Activated T-cell treated with anti-CD3 and anti-CD28 coated beads, Interleukin-2, amount 50 U/mL, for 24 hours (primary cell): ENCODE measurements around the gene SYT13.

Experiments
- DNase-seq: peaks from one replicate; pipeline ENCODE4 v3.0.0-alpha.2; 2020
- H3K27ac Mint-ChIP-seq: 2 replicates; pipeline ENCODE4 v1.8.0; 2020; ENCODE audit warnings: mild to moderate bottlenecking, mixed read lengths
- H3K27me3 Mint-ChIP-seq: 2 replicates; pipeline ENCODE4 v1.8.0; 2020; ENCODE audit warnings: mixed read lengths
- H3K36me3 Mint-ChIP-seq: 2 replicates; pipeline ENCODE4 v1.8.0; 2020; ENCODE audit warnings: low read depth, mixed read lengths
- H3K4me1 Mint-ChIP-seq: 2 replicates; pipeline ENCODE4 v1.8.0; 2020; ENCODE audit warnings: low read depth, mixed read lengths
- H3K4me3 Mint-ChIP-seq: 2 replicates; pipeline ENCODE4 v1.8.0; 2020; ENCODE audit warnings: mild to moderate bottlenecking, moderate library complexity, mixed read lengths
- H3K9me3 Mint-ChIP-seq: 2 replicates; pipeline ENCODE4 v1.8.0; 2020; ENCODE audit warnings: mixed read lengths

The SYT13 gene

DNA sequence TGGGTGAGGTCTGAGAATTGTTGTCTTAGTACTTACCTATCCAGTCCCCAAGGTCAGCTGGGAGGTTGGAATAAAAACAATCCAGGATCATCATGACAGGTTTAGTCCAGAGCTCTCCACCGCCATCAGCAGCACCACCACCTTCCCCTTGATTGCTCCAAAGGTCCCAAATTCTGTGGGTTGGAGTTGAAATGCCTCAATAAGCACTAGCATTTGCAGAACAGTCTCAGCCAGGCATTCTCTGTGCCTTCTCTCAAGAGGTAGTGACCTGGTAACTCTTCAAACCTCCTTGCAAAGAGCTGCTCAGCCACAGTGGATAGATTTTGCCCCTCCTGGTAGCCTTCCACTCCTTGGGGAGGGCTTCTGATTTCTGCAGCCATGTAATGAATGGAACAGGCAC is 70.1 kb downstream of the SYT13 start:
- peaks cover 11% of the 10 kb centered on the region for H3K36me3 Mint-ChIP-seq
- no peaks in the 10 kb centered on the region for H3K27me3 Mint-ChIP-seq
- no peak overlapping the region for H3K4me3 Mint-ChIP-seq
- no peaks in the 10 kb centered on the region for H3K9me3 Mint-ChIP-seq
- no peak overlapping the region for H3K27ac Mint-ChIP-seq
- H3K4me1 Mint-ChIP-seq: peaks cover 2% of the 10 kb centered on the region
- no peak for DNase-seq

DNA sequence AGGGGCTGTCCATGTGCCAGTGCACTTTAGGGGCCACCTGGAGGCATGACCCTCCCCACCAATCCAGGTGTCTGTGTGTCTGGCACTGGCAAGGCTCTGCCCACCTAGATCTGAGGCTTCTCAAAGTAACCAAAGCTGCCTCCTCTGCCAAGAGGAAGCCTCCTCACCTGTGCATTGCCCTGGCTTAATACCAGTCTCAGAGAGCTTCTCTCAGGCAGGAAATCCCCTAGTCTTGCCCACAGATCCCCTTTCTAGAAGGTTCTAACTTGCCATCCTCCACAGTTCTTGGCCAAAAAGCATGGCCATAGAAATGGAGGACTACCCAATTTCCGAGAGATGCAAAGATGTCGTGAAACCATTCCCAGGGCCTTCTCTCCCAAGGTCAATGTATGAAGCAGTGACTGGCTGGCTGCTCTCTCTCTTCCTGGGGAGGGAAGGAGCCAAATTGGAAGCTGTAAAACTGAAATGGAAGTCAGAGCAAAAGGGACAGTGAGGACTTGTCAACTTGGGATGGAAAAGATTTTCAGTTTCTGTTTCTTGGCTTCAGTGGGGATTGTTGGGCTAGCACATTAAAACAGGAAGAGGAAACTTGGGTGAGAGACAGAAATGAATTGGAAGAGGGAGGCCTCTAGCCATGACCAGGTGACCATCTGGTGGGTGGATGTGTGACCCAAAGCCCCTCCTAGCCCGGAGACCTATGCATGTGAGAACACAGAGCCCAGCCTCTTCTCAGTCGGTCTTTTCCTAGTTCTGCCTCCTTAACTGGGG is 70.9 kb downstream of the SYT13 start:
- peaks cover 2% of the 10 kb centered on the region for H3K4me1 Mint-ChIP-seq
- H3K9me3 Mint-ChIP-seq: no peaks in the 10 kb centered on the region
- H3K27me3 Mint-ChIP-seq: no peaks in the 10 kb centered on the region
- H3K27ac Mint-ChIP-seq: no peak overlapping the region
- no peak overlapping the region for H3K4me3 Mint-ChIP-seq
- DNase-seq: no peak
- H3K36me3 Mint-ChIP-seq: peaks cover 8% of the 10 kb centered on the region

DNA sequence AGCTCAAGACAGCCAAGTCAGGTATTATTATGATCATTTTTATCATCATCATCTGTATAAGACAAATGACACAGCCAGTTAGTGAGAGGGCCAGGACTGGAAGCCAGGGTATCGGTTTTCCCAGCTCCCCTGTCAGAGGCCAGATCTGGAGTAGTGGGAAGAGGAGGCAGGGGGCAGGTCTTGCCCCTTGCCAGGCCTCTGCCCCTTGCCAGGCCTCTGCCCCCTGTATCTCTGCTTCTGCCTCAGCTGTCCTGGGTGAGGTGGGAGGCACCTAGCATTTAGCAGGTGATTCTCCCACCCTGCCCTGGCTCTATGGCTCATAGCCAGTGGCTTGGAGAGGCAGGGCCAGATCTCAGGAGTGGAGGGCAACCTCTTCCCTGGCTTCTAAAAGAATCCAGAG is 72.4 kb downstream of the SYT13 start:
- H3K4me3 Mint-ChIP-seq: no peak overlapping the region
- no peak for DNase-seq
- H3K27ac Mint-ChIP-seq: no peak overlapping the region
- H3K27me3 Mint-ChIP-seq: no peaks in the 10 kb centered on the region
- H3K36me3 Mint-ChIP-seq: peaks cover 9% of the 10 kb centered on the region
- peaks cover 2% of the 10 kb centered on the region for H3K4me1 Mint-ChIP-seq
- no peaks in the 10 kb centered on the region for H3K9me3 Mint-ChIP-seq

DNA sequence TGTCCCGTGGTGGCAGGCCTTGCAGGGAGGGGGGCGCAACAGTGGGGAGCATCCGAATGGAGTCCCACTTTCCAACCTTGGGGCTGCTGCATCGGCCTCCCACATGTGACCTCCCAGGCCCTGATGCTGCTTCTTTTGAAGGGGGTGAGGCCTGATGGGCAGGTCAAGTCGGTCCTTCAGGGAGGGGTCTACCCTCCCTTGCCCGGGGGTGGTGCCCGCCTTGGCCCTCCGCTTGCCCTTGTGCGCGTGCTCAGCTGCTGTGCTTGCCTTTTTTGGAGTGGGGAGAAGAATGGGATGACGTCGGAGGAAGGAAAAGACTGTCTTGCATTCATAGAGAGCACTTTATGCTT is 72.8 kb downstream of the SYT13 start:
- H3K4me3 Mint-ChIP-seq: no peak overlapping the region
- no peak for DNase-seq
- H3K4me1 Mint-ChIP-seq: peaks cover 2% of the 10 kb centered on the region
- H3K27me3 Mint-ChIP-seq: no peaks in the 10 kb centered on the region
- no peak overlapping the region for H3K27ac Mint-ChIP-seq
- H3K36me3 Mint-ChIP-seq: peaks cover 9% of the 10 kb centered on the region
- H3K9me3 Mint-ChIP-seq: no peaks in the 10 kb centered on the region

DNA sequence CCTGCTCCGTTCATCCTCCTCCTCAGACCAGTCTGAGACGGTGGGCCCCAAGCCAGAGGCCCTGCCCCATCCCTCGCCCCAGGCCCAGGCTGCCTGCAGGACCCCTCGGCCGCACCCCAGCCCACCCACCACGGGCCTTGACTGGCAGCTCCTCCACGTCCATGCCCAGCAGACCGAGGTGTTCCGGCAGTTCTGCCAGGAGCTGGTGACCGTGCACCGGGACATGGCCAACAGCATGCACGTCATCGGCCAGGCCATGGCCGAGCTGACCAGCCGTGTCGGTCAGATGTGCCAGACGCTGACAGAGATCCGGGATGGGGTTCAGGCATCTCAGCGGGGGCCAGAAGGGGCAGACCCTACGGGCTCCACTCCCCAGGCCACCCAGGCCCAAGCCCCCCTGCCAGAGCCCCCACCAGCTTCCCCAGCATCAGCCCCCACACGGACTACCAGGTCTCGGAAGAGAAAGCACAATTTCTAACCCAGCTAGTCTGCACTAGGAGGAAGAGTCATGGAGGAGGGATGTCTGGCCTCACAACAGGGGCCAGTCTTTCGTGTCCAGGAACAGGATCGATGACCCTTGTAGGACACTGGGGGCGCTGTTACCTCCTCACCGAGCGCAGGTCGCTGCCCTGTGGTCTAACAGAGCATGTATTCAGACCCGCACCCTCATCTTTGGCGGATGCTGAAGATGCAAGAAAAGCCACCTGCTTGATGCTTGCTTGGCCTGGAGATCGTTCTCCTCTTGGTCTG is 73.4 kb downstream of the SYT13 start:
- Mint-ChIP-seq H3K27ac (no peak overlapping the region), H3K9me3 (no peaks in the 10 kb centered on the region), H3K4me3 (no peak overlapping the region), H3K27me3 (no peaks in the 10 kb centered on the region), H3K36me3 (peaks cover 9% of the 10 kb centered on the region), H3K4me1 (peaks cover 2% of the 10 kb centered on the region)
- no peak for DNase-seq

DNA sequence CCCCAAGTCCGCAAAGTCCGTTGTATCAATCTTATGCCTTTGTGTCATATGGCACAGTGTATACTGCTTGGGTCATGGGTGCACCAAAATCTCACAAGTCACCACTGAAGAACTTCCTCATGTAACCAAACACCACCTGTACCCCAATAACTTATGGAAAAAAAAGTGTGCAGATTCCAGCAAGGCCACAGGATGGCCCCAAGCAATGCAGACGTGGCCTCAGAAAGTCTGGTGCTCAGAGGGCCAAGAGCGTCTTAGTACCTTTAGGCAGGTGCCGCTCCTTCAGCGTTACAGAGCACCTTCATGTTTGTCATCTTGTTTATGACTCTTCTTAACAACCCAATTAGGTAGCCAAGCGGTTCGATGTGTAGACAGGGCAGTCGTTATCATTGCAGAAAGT is 74.4 kb downstream of the SYT13 start:
- H3K27ac Mint-ChIP-seq: no peak overlapping the region

DNA sequence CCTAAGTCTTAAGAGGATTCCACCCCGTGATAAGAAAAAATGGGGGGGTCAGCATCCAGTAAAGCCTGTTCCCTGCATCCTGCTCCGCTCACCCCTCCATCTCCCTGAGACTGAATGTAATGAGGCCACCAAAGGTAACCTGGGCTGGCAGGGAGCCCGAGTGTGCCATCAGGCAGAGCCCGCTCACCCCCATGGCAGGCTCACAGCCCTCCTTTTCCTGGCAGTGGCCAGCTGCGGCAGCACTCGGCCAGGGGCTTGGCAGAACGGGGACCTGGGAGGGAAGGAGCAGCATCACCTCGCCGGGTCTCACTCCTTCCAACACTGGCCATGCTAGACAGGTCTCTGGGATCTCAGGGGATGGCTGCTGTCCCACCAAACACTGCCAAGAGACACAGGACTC is 75.3 kb downstream of the SYT13 start:
- Mint-ChIP-seq H3K36me3 (peaks cover 9% of the 10 kb centered on the region), H3K27me3 (no peaks in the 10 kb centered on the region), H3K4me1 (peaks cover 2% of the 10 kb centered on the region), H3K9me3 (no peaks in the 10 kb centered on the region), H3K27ac (no peak overlapping the region), H3K4me3 (no peak overlapping the region)
- DNase-seq: no peak

More for the DNA sequence above, 74.4 kb downstream of the SYT13 start:
- no peaks in the 10 kb centered on the region for H3K27me3 Mint-ChIP-seq
- no peak overlapping the region for H3K4me3 Mint-ChIP-seq
- no peaks in the 10 kb centered on the region for H3K9me3 Mint-ChIP-seq
- peaks cover 9% of the 10 kb centered on the region for H3K36me3 Mint-ChIP-seq
- no peak for DNase-seq
- peaks cover 2% of the 10 kb centered on the region for H3K4me1 Mint-ChIP-seq

DNA sequence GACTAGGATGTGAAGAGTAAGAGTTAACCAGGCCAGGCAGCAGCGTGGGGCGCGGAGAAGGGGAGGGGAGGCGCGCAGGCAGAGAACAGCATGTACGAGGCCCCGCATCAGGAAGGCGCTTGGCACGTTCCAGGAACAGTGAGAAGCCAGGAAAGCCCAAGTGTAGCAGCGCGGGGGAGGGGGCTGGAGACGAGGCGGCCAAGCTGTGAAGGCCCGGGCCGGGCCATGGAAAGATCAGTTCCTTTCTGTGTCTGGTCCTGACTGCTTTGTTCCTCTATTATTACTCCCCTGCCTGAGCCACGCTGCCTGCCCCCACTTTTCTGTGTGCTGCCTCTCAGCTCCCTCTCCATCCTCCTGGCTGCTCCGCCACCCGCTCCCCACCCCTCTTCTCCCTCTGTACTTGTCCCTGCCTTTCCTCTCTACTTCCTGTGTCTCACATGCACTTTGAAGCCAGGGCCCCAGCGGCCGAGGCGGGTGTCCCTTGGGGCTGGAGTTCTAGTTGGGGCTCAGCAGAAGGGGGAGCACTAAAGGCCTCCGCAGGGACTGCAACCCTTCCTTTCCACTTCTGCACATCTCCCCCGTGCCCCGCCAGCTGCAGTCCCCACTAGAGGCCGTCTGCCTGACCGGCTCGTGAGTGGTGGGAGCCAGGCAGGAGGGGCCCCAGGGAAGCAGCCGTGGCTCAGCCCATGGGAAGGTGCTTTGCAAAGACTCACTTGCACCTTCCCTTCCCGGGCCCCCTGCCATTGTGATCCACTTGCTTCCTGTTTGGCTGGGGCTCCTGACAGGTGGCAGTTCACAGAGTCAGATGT is 76.0 kb downstream of the SYT13 start:
- Mint-ChIP-seq H3K4me3 (no peak overlapping the region), H3K4me1 (peaks cover under 1% of the 10 kb centered on the region), H3K36me3 (peaks cover 14% of the 10 kb centered on the region), H3K27me3 (no peaks in the 10 kb centered on the region), H3K9me3 (no peaks in the 10 kb centered on the region), H3K27ac (no peak overlapping the region)
- no peak for DNase-seq

DNA sequence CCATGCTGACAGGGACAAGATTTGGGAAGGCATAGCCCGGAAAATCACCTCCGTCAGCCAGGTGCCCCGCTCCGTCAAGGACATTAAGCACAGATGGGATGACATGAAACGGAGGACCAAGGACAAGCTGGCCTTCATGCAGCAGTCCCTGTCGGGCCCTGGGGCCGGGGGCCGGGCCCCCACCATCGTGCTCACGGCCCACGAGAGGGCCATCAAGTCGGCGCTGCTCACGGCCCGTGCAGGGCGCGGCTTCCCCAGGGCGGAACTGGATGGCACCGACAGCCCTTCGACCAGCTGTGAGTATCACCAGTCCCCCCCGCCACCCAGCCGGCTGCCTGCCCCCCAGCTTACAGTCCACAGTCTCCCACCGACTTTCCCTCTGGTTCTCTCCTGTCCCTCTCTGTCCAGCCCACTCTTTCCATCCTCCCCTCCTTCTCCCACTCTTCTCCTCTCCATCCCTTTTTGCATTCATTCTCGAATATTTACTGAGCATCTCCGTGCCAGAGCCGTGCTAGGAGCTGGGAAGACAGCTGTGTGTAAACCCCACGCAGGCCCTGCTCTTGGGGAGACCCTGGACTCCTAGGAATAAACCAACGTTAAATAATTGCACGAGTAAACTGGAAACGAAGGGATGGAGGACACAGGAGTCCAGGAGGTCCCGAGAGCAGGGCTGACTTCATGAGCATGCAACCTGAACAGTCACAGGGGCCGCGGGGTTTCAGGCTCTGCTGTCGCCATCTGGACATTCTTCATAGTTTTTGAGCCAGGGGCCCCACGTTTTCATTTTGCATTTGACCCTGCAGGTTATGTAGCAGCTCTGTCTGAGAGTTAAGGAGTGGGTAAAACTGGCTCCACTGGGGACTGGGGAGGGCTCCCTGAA is 76.9 kb downstream of the SYT13 start:
- DNase-seq: no peak
- Mint-ChIP-seq H3K36me3 (peaks cover 14% of the 10 kb centered on the region), H3K4me1 (no peaks in the 10 kb centered on the region), H3K27ac (no peak overlapping the region), H3K4me3 (no peak overlapping the region), H3K27me3 (no peaks in the 10 kb centered on the region), H3K9me3 (no peaks in the 10 kb centered on the region)

DNA sequence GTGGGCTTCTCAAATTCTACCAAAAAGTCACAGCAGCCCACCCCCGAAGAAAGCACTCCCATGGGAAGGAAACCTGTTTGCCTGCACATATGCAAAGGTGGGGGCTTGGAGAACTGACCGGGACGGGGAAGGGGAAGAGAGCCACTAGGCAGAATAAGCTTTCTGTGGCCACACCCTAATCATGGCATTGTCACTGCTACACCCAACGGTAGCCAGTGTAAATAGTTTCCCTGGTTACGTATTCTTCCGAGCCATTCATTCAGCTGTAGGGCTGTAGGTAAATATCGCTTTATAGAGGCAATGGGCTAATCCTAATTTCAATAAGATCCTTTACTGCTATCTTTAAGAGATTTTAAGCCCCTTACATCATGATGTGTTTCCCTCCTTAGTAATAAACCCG is 78.0 kb downstream of the SYT13 start:
- peaks cover 14% of the 10 kb centered on the region for H3K36me3 Mint-ChIP-seq
- H3K27ac Mint-ChIP-seq: no peak overlapping the region
- DNase-seq: no peak
- H3K4me1 Mint-ChIP-seq: no peaks in the 10 kb centered on the region
- H3K27me3 Mint-ChIP-seq: no peaks in the 10 kb centered on the region
- no peaks in the 10 kb centered on the region for H3K9me3 Mint-ChIP-seq
- H3K4me3 Mint-ChIP-seq: no peak overlapping the region

DNA sequence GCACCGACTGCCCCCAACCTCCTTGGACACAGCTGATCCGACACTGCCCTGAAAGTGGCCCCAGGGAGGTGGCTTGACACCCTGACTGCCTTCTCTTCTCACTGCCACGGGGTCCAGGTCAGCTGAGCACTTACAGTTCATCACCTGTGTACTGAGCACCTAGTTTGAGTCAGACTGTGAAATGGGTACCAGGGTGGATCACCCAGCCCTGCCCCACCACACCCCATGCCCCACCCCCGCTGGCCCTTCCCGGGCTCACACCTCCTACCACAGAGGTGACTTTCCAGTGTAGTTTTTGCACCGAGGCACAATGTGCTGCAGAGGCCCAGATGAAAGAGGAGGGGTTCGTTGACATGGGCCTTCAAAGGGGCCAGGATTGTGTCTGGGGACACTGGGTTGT is 80.2 kb downstream of the SYT13 start:
- no peak overlapping the region for H3K4me3 Mint-ChIP-seq
- no peaks in the 10 kb centered on the region for H3K4me1 Mint-ChIP-seq
- H3K36me3 Mint-ChIP-seq: peaks cover 16% of the 10 kb centered on the region
- H3K27me3 Mint-ChIP-seq: no peaks in the 10 kb centered on the region
- peaks cover 4% of the 10 kb centered on the region for H3K9me3 Mint-ChIP-seq
- no peak overlapping the region for H3K27ac Mint-ChIP-seq
- DNase-seq: no peak

DNA sequence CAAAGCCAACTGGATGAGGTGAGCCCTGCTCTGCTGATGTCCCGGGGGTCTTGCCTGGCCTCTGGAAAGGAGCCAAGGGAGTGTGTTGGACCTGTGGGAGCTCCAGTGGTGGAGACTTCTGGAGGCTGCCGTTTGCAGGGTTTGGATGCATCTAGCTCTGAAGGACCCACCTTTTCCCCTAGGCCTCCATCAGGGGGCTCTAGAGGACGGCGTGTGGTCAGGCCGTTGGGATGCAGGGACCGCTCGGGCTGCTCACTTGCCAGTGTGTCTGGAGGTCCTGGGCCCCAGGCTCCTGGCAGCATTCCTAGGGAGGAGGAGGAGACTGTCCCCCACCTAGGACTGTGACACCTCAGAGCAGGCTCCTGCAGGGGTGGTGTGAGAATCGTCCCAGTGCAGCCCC is 81.4 kb downstream of the SYT13 start:
- H3K4me1 Mint-ChIP-seq: no peaks in the 10 kb centered on the region
- peaks cover 4% of the 10 kb centered on the region for H3K9me3 Mint-ChIP-seq
- H3K36me3 Mint-ChIP-seq: peaks cover 16% of the 10 kb centered on the region
- no peaks in the 10 kb centered on the region for H3K27me3 Mint-ChIP-seq
- no peak overlapping the region for H3K27ac Mint-ChIP-seq
- H3K4me3 Mint-ChIP-seq: no peak overlapping the region
- no peak for DNase-seq

DNA sequence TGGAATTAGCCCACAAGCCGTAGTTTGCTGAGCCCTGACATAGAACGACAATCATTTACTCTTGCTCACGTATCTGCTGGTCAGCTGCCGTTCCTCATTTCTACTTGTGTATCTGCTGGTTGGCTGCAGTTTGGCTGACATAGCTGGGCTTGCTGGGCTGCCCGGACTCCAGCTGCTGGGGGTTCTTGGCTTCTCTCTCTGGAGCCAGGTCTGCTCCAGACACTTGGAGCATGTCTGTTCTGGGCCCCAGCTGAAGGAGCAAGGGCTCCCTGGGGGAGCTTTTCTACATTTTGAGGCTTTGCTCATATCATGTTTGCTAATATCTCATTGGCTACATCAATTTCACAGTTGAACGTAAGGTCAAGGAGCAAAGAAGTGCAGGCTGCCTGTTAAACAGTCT is 92.4 kb downstream of the SYT13 start:
- Mint-ChIP-seq H3K27ac (no peak overlapping the region), H3K36me3 (no peaks in the 10 kb centered on the region)

More for the DNA sequence above, 92.4 kb downstream of the SYT13 start:
- no peak for DNase-seq
- Mint-ChIP-seq H3K9me3 (no peaks in the 10 kb centered on the region), H3K27me3 (no peaks in the 10 kb centered on the region), H3K4me1 (no peaks in the 10 kb centered on the region), H3K4me3 (no peak overlapping the region)
